Measurements from ENCODE around the gene SUMF1.

SUMF1 gene

GRCh38 chr3:4411236-4411635 is 55.8 kb downstream of the SUMF1 start:
- FAIRE-seq = no peak

- FAIRE-seq = no peak
These were observed 56.5 kb downstream of the SUMF1 start for GRCh38 chr3:4410606-4411005.

GRCh38 chr3:4409971-4410573 is 57.0 kb downstream of the SUMF1 start:
- no peak for FAIRE-seq

- FAIRE-seq = no peak
These were observed 57.7 kb downstream of the SUMF1 start for GRCh38 chr3:4409415-4409814.

- FAIRE-seq = no peak
These were observed 58.1 kb downstream of the SUMF1 start for GRCh38 chr3:4408958-4409357.

- no peak for FAIRE-seq
These were observed 59.1 kb downstream of the SUMF1 start for GRCh38 chr3:4407941-4408340.

- FAIRE-seq = no peak
These were observed 60.1 kb downstream of the SUMF1 start for GRCh38 chr3:4406746-4407568.

GRCh38 chr3:4404881-4405280 is 62.2 kb downstream of the SUMF1 start:
- no peak for FAIRE-seq

- FAIRE-seq = no peak
These were observed 65.6 kb downstream of the SUMF1 start for GRCh38 chr3:4401441-4401840.

- no peak for FAIRE-seq
These were observed 67.6 kb downstream of the SUMF1 start for GRCh38 chr3:4399476-4399875.

- no peak for FAIRE-seq
These were observed 68.2 kb downstream of the SUMF1 start for GRCh38 chr3:4398941-4399245.

- FAIRE-seq = no peak
These were observed 68.7 kb downstream of the SUMF1 start for GRCh38 chr3:4398120-4398940.

GRCh38 chr3:4397466-4397865 is 69.6 kb downstream of the SUMF1 start:
- no peak for FAIRE-seq

- FAIRE-seq = no peak
These were observed 70.5 kb downstream of the SUMF1 start for GRCh38 chr3:4396542-4396941.

- no peak for FAIRE-seq
These were observed 71.1 kb downstream of the SUMF1 start for GRCh38 chr3:4396006-4396405.

- no peak for FAIRE-seq
These were observed 71.6 kb downstream of the SUMF1 start for GRCh38 chr3:4395448-4395847.

- FAIRE-seq = no peak
These were observed 72.5 kb downstream of the SUMF1 start for GRCh38 chr3:4394567-4394966.

GRCh38 chr3:4394048-4394447 is 73.0 kb downstream of the SUMF1 start:
- FAIRE-seq = no peak

GRCh38 chr3:4392992-4393391 is 74.1 kb downstream of the SUMF1 start:
- no peak for FAIRE-seq

- FAIRE-seq = no peak
These were observed 79.6 kb downstream of the SUMF1 start for GRCh38 chr3:4387210-4388204.

- no peak for FAIRE-seq
These were observed 81.9 kb downstream of the SUMF1 start for GRCh38 chr3:4385201-4385600.

GRCh38 chr3:4380013-4380412 is 87.1 kb downstream of the SUMF1 start:
- no peak for FAIRE-seq

- FAIRE-seq = no peak
These were observed 90.6 kb downstream of the SUMF1 start for GRCh38 chr3:4376499-4376898.
